Measurements from ENCODE around the gene EPHA1.

EPHA1 gene

GRCh38 chr7:143382791-143383641 lies 25.6 kb downstream of the EPHA1 start:
- peak overlapping the region; percentile 79 for H3K4me3 Mint-ChIP-seq

GRCh38 chr7:143382126-143382790 lies 26.4 kb downstream of the EPHA1 start:
- Mint-ChIP-seq H3K4me3 (peak overlapping the region; percentile 79), H3K9me3 (no peaks in the 10 kb centered on the region), H3K4me1 (ENCODE audit: low read depth) (peaks cover 24% of the 10 kb centered on the region), H3K36me3 (ENCODE audit: low read depth) (no peaks in the 10 kb centered on the region), H3K27ac (peak overlapping the region; percentile 66), H3K27me3 (no peaks in the 10 kb centered on the region)
- peak; percentile 33 for DNase-seq

More at GRCh38 chr7:143382791-143383641, 25.6 kb downstream of the EPHA1 start:
- H3K27me3 Mint-ChIP-seq = no peaks in the 10 kb centered on the region
- H3K4me1 Mint-ChIP-seq (ENCODE audit: low read depth) = peaks cover 26% of the 10 kb centered on the region
- DNase-seq = no peak
- H3K27ac Mint-ChIP-seq = peak overlapping the region; percentile 66
- peaks cover 6% of the 10 kb centered on the region for H3K36me3 Mint-ChIP-seq (ENCODE audit: low read depth)
- no peaks in the 10 kb centered on the region for H3K9me3 Mint-ChIP-seq

- Mint-ChIP-seq H3K36me3 (ENCODE audit: low read depth) (no peaks in the 10 kb centered on the region), H3K27ac (peak overlapping the region; percentile 66), H3K4me1 (ENCODE audit: low read depth) (peaks cover 29% of the 10 kb centered on the region), H3K9me3 (no peaks in the 10 kb centered on the region), H3K4me3 (peak overlapping the region; percentile 79), H3K27me3 (no peaks in the 10 kb centered on the region)
- no peak for DNase-seq
Measured at GRCh38 chr7:143381427-143382125, 27.1 kb downstream of the EPHA1 start.

- DNase-seq = peak; percentile 93
- peak within 1 kb of the TSS; percentile 82 for H3K4me3 Mint-ChIP-seq
- H3K4me1 Mint-ChIP-seq (ENCODE audit: low read depth) = peaks cover 36% of the 10 kb centered on the region
- no peaks in the 10 kb centered on the region for H3K9me3 Mint-ChIP-seq
- H3K27ac Mint-ChIP-seq = peak within 1 kb of the TSS; percentile 92
- no peaks in the 10 kb centered on the region for H3K27me3 Mint-ChIP-seq
- no peaks in the 10 kb centered on the region for H3K36me3 Mint-ChIP-seq (ENCODE audit: low read depth)
Measured at GRCh38 chr7:143380646-143381426, 27.8 kb downstream of the EPHA1 start, which contains the start of gene ZYX. TSS of gene ZYX (plus strand) at chr7:143381345. CDS start at chr7:143381572, 227 bp downstream.

GRCh38 chr7:143380260-143380645 lies 28.4 kb downstream of the EPHA1 start:
- Mint-ChIP-seq H3K36me3 (ENCODE audit: low read depth) (no peaks in the 10 kb centered on the region), H3K9me3 (no peaks in the 10 kb centered on the region), H3K4me1 (ENCODE audit: low read depth) (peaks cover 42% of the 10 kb centered on the region), H3K4me3 (peak overlapping the region; percentile 82), H3K27me3 (no peaks in the 10 kb centered on the region), H3K27ac (peak overlapping the region; percentile 92)
- peak; percentile 94 for DNase-seq

- DNase-seq = no peak
- H3K4me3 Mint-ChIP-seq = peak overlapping the region; percentile 82
- no peaks in the 10 kb centered on the region for H3K36me3 Mint-ChIP-seq (ENCODE audit: low read depth)
- peak overlapping the region; percentile 92 for H3K27ac Mint-ChIP-seq
- H3K4me1 Mint-ChIP-seq (ENCODE audit: low read depth) = peaks cover 47% of the 10 kb centered on the region
- H3K27me3 Mint-ChIP-seq = no peaks in the 10 kb centered on the region
- no peaks in the 10 kb centered on the region for H3K9me3 Mint-ChIP-seq
Measured at GRCh38 chr7:143379611-143380259, 28.9 kb downstream of the EPHA1 start.

GRCh38 chr7:143376396-143376795 lies 32.3 kb downstream of the EPHA1 start:
- no peaks in the 10 kb centered on the region for H3K9me3 Mint-ChIP-seq
- H3K36me3 Mint-ChIP-seq (ENCODE audit: low read depth) = no peaks in the 10 kb centered on the region
- H3K27ac Mint-ChIP-seq = peak overlapping the region; percentile 92
- H3K4me1 Mint-ChIP-seq (ENCODE audit: low read depth) = peaks cover 72% of the 10 kb centered on the region
- no peak for DNase-seq
- no peaks in the 10 kb centered on the region for H3K27me3 Mint-ChIP-seq
- H3K4me3 Mint-ChIP-seq = no peak overlapping the region

GRCh38 chr7:143375298-143376034 lies 33.2 kb downstream of the EPHA1 start:
- H3K9me3 Mint-ChIP-seq = no peaks in the 10 kb centered on the region
- peak overlapping the region; percentile 92 for H3K27ac Mint-ChIP-seq
- peak overlapping the region; percentile 24 for H3K4me3 Mint-ChIP-seq
- H3K4me1 Mint-ChIP-seq (ENCODE audit: low read depth) = peaks cover 73% of the 10 kb centered on the region
- no peaks in the 10 kb centered on the region for H3K36me3 Mint-ChIP-seq (ENCODE audit: low read depth)
- DNase-seq = peak; percentile 58
- H3K27me3 Mint-ChIP-seq = no peaks in the 10 kb centered on the region

- peak overlapping the region; percentile 92 for H3K27ac Mint-ChIP-seq
- no peak overlapping the region for H3K4me3 Mint-ChIP-seq
- H3K4me1 Mint-ChIP-seq (ENCODE audit: low read depth) = peaks cover 68% of the 10 kb centered on the region
- no peaks in the 10 kb centered on the region for H3K27me3 Mint-ChIP-seq
- H3K36me3 Mint-ChIP-seq (ENCODE audit: low read depth) = no peaks in the 10 kb centered on the region
- no peak for DNase-seq
- H3K9me3 Mint-ChIP-seq = no peaks in the 10 kb centered on the region
Measured at GRCh38 chr7:143374561-143374960, 34.1 kb downstream of the EPHA1 start.

- Mint-ChIP-seq H3K4me1 (ENCODE audit: low read depth) (peaks cover 56% of the 10 kb centered on the region), H3K36me3 (ENCODE audit: low read depth) (no peaks in the 10 kb centered on the region), H3K27me3 (no peaks in the 10 kb centered on the region), H3K4me3 (no peak overlapping the region), H3K9me3 (no peaks in the 10 kb centered on the region), H3K27ac (peak overlapping the region; percentile 42)
- no peak for DNase-seq
Measured at GRCh38 chr7:143373255-143373794, 35.3 kb downstream of the EPHA1 start.

- peak; percentile 58 for DNase-seq
- no peaks in the 10 kb centered on the region for H3K9me3 Mint-ChIP-seq
- peak overlapping the region; percentile 45 for H3K27ac Mint-ChIP-seq
- no peak overlapping the region for H3K4me3 Mint-ChIP-seq
- no peaks in the 10 kb centered on the region for H3K27me3 Mint-ChIP-seq
- H3K4me1 Mint-ChIP-seq (ENCODE audit: low read depth) = peaks cover 48% of the 10 kb centered on the region
- H3K36me3 Mint-ChIP-seq (ENCODE audit: low read depth) = no peaks in the 10 kb centered on the region
Measured at GRCh38 chr7:143372070-143372469, 36.6 kb downstream of the EPHA1 start.

- no peak overlapping the region for H3K4me3 Mint-ChIP-seq
- no peak for DNase-seq
- no peaks in the 10 kb centered on the region for H3K36me3 Mint-ChIP-seq (ENCODE audit: low read depth)
- peaks cover 10% of the 10 kb centered on the region for H3K27me3 Mint-ChIP-seq
- H3K4me1 Mint-ChIP-seq (ENCODE audit: low read depth) = peaks cover 29% of the 10 kb centered on the region
- no peaks in the 10 kb centered on the region for H3K9me3 Mint-ChIP-seq
- H3K27ac Mint-ChIP-seq = no peak overlapping the region
Measured at GRCh38 chr7:143369678-143370651, 38.7 kb downstream of the EPHA1 start.

Measured in activated T-cell treated with anti-CD3 and anti-CD28 coated beads, Interleukin-2, amount 50 U/mL, for 24 hours (primary cell).